GM21619 (cell line): ENCODE results near the gene NLRP1.

Experiments
- ATAC-seq: cut with Tn5 transposase; IDR thresholded peaks from one replicate; pipeline ENCODE4 v1.9.1; 2021; ENCODE audit not compliant: unreplicated experiment

Gene NLRP1

DNA sequence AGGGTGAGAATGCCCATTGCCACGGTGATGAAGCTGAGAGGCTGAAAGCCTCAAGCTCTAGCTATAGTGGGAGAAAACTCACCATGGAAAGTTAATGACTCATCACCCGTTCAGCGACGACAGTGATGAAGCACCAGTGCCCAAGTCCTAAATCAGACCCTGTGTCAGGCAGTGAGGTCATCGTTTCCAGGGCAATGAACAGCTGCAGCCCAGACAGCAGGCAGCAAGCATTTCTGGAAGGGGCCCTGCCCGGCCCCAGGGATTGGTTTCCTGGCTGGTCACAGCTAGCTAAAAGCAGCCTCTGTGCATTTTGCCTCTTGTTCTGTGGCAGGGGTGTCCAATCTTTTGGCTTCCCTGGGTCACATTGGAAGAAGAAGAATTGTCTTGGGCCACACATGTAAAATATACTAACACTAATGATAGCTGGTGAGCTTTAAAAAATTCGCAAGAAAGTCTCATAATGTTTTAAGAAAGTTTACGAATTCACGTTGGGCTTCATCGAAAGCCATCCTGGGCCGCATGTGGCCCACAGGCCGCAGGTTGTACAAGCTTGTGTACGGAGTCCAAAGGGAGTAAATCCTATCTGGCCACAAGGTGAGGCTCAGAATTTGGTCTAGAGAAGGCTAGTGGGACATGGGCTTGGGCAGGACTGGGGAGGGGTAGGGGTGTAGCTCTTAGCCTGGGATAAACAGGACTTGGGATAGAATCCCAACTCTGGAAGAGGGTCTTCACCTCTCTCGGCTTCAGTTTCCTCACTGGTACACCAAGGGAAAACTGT lies 57.3 kb downstream of the NLRP1 start:
- no peak for ATAC-seq

DNA sequence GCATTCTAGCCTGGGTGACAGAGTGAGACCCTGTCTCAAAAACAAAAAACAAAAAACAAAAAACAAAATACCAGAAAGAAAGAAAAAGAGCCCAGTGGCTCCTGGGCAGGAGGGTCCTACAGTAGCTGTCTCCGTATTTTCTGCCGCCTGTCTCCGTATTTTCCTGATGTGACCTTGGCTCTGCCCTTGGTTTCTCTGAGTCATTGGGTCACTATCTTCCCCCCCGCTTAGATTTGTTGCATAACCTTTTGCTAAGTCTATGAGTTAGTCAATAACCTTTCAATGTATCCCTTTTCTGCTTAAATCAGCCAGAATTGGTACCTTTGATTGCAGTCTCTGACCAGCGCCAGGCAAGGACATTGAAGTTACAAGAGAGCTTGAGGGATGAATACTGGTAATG lies 61.1 kb downstream of the NLRP1 start:
- no peak for ATAC-seq

GRCh38 chr17:5522476-5522875 lies 61.8 kb downstream of the NLRP1 start:
- no peak for ATAC-seq

- ATAC-seq = no peak
Measured at GRCh38 chr17:5516060-5516792, 68.1 kb downstream of the NLRP1 start.

GRCh38 chr17:5514976-5515375 lies 69.3 kb downstream of the NLRP1 start:
- no peak for ATAC-seq

GRCh38 chr17:5513628-5514027 lies 70.7 kb downstream of the NLRP1 start:
- ATAC-seq = no peak

DNA sequence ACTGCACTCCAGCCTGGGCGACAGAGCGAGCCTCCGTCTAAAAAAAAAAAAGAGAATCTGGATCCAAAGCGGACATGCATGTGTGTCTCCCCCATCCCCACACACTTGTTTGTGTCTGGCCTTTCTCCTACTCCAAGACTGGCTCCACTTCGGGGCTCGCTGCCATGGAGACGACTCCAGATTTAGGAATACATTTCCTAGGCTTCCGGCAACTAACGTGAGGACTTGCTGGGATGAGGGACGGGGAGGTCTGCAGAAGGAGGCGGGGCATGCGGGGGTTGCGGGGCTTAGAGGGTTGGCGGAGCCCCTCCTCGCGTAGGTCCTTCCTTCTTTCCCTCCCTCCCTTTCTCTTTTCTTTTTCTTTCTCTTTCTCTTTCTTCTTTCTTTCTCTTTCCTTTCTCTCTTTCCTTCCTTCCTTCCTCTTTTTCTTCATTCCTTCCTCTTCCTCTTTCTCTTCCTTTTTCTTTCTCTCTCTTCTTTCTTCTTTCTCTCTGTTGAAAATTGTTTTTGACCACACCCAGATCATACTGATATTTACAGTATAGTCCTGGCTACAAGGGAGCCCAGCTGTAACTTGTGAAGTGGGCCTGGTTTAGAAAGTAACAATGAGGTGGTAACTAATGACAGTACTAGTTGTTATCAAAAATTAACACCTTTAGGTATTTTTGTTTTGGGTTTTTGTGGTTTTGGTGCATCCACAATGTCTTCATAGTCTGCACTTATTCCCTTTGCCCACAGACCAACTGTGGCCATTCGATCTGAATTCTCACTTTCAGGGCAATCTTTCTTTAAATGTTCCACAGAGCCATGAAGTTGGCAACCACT lies 72.7 kb downstream of the NLRP1 start:
- ATAC-seq = no peak

- ATAC-seq = no peak
Measured at GRCh38 chr17:5510771-5511170, 73.5 kb downstream of the NLRP1 start.

GRCh38 chr17:5509482-5509881 lies 74.8 kb downstream of the NLRP1 start:
- ATAC-seq = no peak

DNA sequence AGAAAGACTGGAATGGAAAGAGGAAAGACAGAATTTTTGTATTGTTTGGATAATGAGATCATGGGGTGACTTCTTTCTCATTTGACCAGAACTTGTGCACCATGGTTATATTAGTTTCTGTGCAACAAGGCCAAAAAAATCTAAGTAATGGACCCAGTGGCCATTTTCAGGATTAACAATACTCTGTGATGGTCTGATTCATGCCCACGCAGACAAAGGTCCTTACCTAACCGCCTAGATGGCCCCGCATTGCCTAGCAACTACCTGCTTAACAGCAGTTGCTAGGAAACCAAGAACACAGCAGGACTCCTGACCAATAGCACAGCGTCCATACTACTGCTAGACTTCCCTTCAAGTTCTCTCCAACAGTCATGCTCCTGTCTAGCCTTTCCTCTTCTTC lies 75.5 kb downstream of the NLRP1 start:
- no peak for ATAC-seq

GRCh38 chr17:5506307-5506706 lies 78.0 kb downstream of the NLRP1 start:
- ATAC-seq = no peak

DNA sequence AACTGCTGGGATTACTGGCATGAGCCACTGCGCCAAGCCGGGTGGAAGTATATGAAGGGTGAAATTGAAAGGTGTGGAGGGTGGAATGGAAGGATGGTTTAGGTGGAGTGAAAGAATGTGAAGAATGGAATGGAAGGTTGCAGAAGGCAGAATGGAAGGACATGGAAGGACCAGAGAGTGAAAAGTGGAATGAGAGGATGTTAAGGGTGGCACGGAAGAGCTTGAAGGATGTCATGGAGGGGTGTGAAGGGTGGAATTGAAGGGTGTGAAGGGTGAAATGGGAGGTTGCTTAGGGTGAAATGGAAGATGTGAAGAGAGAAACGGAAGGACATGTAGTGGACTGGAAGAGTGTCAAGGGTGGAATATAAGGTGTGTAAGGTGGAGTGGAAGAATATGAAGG lies 81.8 kb downstream of the NLRP1 start:
- no peak for ATAC-seq

GRCh38 chr17:5501685-5502084 lies 82.6 kb downstream of the NLRP1 start:
- no peak for ATAC-seq

DNA sequence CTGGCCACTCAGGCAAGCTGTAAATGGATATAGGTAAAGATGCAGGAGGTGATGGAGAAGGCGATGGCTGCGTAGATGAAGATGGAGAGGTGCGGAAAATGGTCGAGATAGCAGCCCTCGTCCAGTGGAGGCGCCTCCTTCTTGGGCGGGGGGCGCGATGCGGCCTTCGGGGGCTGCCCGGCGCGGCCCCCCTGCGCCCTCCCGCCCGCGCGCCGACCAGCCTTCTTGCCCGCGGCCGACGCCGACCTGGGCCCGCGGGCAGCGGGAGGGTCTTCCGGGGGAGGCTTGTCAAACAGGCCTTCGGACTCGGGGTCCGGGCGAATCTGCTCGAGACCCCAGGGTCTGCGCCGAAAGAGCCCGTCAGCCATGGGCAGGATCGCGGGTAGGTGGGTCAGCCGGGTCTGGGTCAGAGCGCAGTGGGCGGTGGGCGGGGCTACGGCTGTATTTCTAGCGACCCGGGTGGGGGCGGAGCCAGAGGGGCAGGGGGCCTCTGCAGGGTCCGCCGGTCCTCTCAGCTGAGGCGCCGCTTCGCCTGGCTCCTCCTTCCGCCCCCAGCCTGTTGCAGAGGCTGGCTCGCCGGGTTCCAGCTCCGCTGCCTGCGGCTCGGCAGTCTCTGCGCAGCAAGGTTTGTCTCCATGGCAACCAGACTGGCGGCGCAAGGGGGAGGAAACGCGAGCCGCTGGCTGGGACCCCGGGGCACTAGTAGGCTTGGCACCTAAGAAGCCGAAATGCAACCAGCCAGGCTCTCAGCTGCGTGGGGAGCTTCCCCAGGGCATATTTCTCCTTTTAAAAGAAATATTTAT lies 83.5 kb downstream of the NLRP1 start:
- ATAC-seq = no peak

DNA sequence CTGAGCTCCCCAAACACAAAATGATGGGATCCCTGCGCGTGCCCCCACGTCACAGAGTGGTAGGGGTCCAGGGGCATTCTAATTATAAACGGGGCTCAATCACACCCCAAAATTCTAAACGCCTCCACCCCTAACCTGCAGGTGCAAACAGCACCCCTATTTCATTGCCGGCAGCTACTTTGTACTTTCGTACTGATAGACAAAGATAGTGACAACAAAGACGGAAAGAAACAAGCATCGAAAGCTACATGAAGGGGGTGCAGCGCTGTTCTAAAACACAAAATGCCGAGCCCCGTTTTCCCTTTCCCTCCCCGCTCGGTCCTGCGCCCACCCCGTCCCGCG lies 84.1 kb downstream of the NLRP1 start:
- no peak for ATAC-seq

GRCh38 chr17:5499476-5500231 lies 84.7 kb downstream of the NLRP1 start:
- ATAC-seq = no peak

DNA sequence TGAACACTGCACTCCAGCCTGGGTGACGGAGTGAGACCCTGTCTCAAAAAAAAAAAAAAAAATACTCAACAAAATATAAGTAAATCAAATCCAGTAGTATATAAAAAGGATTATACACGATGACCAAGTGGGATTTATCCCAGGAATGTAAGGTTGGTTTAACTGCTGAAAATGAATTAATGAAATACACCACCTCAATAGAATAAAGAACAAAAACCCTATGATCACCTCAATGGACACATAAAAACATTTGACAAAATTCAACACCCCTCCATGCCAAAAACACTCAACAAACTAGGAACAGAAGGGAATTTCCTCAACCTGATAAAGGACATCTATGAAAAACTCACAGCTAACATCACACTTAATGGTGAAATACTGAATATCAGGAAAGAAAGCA lies 91.3 kb downstream of the NLRP1 start:
- ATAC-seq = no peak

DNA sequence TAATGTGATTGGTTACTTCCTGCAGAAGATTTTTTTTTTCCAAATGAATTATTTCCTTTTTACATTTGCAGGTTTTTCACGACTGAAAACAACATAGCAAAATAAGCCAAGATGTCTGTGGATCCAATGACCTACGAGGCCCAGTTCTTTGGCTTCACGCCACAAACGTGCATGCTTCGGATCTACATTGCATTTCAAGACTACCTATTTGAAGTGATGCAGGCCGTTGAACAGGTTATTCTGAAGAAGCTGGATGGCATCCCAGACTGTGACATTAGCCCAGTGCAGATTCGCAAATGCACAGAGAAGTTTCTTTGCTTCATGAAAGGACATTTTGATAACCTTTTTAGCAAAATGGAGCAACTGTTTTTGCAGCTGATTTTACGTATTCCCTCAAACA lies 95.6 kb downstream of the NLRP1 start:
- no peak for ATAC-seq

DNA sequence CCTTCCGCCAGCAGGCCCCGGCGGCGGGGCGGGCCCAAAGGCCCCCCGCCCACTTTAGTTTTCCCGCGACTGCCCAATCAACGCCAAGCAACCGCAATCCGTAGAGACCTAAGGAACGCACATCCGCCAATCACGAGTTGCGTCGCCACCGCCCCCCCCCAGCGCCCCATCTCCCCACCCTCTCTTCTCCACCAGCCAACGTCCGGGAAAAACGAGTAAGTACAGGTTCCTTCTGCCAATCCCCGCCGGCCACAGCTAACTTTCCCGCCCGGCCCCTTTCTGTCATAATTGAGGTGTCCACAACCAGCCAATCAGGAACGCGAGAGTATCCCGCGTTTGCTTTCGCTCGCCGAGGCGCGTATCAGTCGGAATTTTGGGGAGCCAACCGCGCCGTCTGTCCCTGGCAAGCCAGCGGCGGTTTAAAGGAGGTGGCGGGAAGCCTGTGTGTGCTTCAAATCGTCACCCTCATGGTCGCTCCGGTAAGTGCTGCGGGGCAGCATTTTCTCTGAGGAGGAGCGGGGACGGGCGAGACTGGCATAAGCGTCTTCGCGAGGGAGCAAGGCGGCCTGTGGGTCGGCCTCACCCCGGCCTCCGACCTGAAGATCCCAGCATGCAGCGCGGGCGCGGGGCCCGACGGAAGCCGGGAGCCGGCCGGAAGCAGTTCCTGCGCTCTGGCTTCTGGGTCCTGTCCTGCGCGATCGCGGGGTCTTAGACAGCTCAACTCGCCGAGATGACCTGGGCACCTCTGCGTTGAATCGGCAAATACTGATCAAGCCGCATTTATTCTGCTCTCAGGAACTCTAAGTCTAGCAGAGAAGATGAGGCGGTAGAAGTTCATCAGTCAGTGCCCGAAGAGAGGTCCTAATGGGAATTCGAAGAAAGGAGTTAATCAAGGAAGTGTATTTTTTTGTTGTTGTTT lies 97.8 kb downstream of the NLRP1 start, which contains the start of gene MIS12:
Gene MIS12, plus strand, starts transcription at position 361 of the 919 bp plus-strand sequence. CDS start 2,297 bp downstream, outside the sequence.
- ATAC-seq = peak; percentile 87
